Measurements from ENCODE around the gene ARFGEF3.

ARFGEF3 gene

GRCh38 chr6:138290423-138290962 is 128.8 kb downstream of the ARFGEF3 start:
- Histone ChIP-seq H3K27ac (no peak overlapping the region), H3K36me3 (peaks cover 6% of the 10 kb centered on the region), H3K27me3 (ENCODE audit: insufficient read depth, low read depth, severe bottlenecking) (no peaks in the 10 kb centered on the region), H3K9me3 (ENCODE audit: severe bottlenecking) (no peaks in the 10 kb centered on the region), H3K4me3 (ENCODE audit: low read depth, low read length) (no peak overlapping the region)
- DNase-seq, result no peak
- TF ChIP-seq CTCF (IDR thresholded peaks at IDR 0.05; ENCODE audit: low read depth, low read length), result no peak

- no peak for TF ChIP-seq CTCF (IDR thresholded peaks at IDR 0.05; ENCODE audit: low read depth, low read length)
- H3K27me3 ChIP-seq (ENCODE audit: insufficient read depth, low read depth, severe bottlenecking), result no peaks in the 10 kb centered on the region
- H3K9me3 ChIP-seq (ENCODE audit: severe bottlenecking), result no peaks in the 10 kb centered on the region
These were observed 129.5 kb downstream of the ARFGEF3 start for GRCh38 chr6:138291036-138291848.

GRCh38 chr6:138291849-138292181 is 130.1 kb downstream of the ARFGEF3 start:
- no peak for DNase-seq

More at GRCh38 chr6:138291036-138291848, 129.5 kb downstream of the ARFGEF3 start:
- Histone ChIP-seq H3K4me3 (ENCODE audit: low read depth, low read length) (no peak overlapping the region), H3K36me3 (peaks cover 6% of the 10 kb centered on the region), H3K27ac (peak overlapping the region; percentile 65)
- DNase-seq, result peak; percentile 73

GRCh38 chr6:138292482-138292881 is 130.7 kb downstream of the ARFGEF3 start:
- Histone ChIP-seq H3K27me3 (ENCODE audit: insufficient read depth, low read depth, severe bottlenecking) (no peaks in the 10 kb centered on the region), H3K9me3 (ENCODE audit: severe bottlenecking) (no peaks in the 10 kb centered on the region), H3K4me3 (ENCODE audit: low read depth, low read length) (no peak overlapping the region), H3K27ac (no peak overlapping the region), H3K36me3 (no peaks in the 10 kb centered on the region; the same call in 1 of the 2 replicates)
- no peak for DNase-seq
- TF ChIP-seq CTCF (IDR thresholded peaks at IDR 0.05; ENCODE audit: low read depth, low read length), result no peak

More at GRCh38 chr6:138291849-138292181, 130.1 kb downstream of the ARFGEF3 start:
- no peaks in the 10 kb centered on the region for H3K9me3 ChIP-seq (ENCODE audit: severe bottlenecking)
- TF ChIP-seq CTCF (IDR thresholded peaks at IDR 0.05; ENCODE audit: low read depth, low read length), result no peak
- H3K27me3 ChIP-seq (ENCODE audit: insufficient read depth, low read depth, severe bottlenecking), result no peaks in the 10 kb centered on the region
- H3K27ac ChIP-seq, result peak overlapping the region; percentile 65
- H3K4me3 ChIP-seq (ENCODE audit: low read depth, low read length), result no peak overlapping the region
- peaks cover 6% of the 10 kb centered on the region for H3K36me3 ChIP-seq

- Histone ChIP-seq H3K27ac (no peak overlapping the region), H3K9me3 (ENCODE audit: severe bottlenecking) (no peaks in the 10 kb centered on the region), H3K27me3 (ENCODE audit: insufficient read depth, low read depth, severe bottlenecking) (no peaks in the 10 kb centered on the region), H3K36me3 (peaks cover 3% of the 10 kb centered on the region; the same call in 1 of the 2 replicates), H3K4me3 (ENCODE audit: low read depth, low read length) (no peak overlapping the region)
- TF ChIP-seq CTCF (IDR thresholded peaks at IDR 0.05; ENCODE audit: low read depth, low read length), result no peak
- no peak for DNase-seq
These were observed 132.0 kb downstream of the ARFGEF3 start for GRCh38 chr6:138293428-138294395.
